Measurements from ENCODE around the gene PPHLN1.

Gene PPHLN1, protein sequence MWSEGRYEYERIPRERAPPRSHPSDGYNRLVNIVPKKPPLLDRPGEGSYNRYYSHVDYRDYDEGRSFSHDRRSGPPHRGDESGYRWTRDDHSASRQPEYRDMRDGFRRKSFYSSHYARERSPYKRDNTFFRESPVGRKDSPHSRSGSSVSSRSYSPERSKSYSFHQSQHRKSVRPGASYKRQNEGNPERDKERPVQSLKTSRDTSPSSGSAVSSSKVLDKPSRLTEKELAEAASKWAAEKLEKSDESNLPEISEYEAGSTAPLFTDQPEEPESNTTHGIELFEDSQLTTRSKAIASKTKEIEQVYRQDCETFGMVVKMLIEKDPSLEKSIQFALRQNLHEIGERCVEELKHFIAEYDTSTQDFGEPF

GRCh38 chr12:42325653-42326474, at the start of gene PPHLN1, which contains the start of gene ZCRB1:
Gene PPHLN1, plus strand, starts transcription at chr12:42326167. Its CDS starts 9,736 bp downstream, at chr12:42335903.
Gene ZCRB1, minus strand, starts transcription at chr12:42326094. Its CDS starts 1,992 bp downstream, at chr12:42324102.
- peak; percentile 72 for DNase-seq (ENCODE audit: low spot score)

DNA sequence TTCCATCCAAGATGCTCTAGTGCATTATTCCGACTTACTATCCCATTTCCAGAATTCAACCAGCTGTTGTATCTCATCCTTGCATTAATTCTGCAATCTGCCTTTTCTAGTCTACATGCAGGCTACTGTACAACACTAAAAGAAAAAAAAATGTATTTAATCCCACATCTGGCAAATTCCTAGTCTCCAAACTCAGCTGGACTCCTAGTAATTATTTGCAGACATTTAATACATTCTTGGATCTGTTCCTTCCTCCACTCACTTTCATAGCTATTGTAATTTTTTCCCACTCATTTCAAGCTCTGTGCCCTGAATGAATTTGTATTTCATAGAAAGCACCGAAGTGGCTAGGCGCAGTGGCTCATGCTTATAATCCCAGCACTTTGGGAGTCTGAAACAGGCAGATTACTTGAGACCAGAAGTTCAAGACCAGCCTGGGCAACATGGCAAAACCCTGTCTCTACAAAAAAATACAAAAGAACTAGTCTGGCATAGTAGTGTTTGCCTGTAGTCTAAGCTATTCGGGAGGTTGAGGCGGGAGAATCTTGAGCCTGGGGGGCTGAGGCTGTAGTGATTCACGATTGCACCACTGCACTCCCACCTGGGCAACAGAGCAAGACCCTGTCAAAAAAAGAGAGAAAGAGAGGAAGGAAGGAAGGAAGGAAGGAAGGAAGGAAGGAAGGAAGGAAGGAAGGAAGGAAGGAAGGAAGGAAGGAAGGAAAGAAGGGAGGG, 48.4 kb upstream of the PPHLN1 start:
- DNase-seq (ENCODE audit: low spot score) = no peak

DNA sequence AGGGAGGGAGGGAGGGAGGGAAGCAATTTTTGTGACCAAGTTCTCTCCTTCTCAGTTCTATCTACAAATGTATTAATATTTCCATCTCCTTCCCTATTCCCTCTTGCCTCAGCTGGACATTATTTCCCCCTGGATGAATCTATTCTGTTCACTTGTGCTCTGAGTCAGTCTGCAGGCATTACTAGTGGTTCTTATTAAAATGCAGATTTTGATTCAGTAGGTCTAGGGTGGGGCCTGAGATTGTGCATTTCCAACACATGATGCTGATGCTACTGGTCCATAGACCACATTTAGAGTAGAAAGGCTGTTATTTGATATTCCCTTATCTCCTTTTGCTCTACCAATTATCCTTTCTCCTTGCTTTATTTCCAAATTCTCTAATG, 47.8 kb upstream of the PPHLN1 start:
- DNase-seq (ENCODE audit: low spot score) = no peak

DNA sequence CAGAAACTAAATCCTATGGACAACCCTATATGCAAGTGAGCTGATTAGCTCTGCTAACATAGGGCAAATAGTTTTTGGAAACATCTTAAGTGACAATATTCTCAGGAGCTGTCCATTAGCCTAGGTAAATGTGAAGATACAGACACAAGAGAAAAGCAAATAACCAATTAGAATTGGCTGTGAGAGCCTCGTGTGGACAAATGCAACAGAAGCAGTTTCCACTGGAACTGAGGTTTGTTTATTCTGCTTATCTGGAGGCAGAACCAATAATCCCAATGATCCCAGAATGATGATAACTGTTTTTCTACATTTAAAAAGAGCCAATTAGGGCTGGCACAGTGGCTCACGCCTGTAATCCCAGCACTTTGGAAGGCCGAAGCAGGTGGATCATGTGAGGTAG, 44.7 kb upstream of the PPHLN1 start:
- DNase-seq (ENCODE audit: low spot score) = no peak

- DNase-seq (ENCODE audit: low spot score) = no peak
Observed at GRCh38 chr12:42281844-42282243, 44.1 kb upstream of the PPHLN1 start.

- no peak for DNase-seq (ENCODE audit: low spot score)
Observed at GRCh38 chr12:42282294-42282693, 43.7 kb upstream of the PPHLN1 start.

GRCh38 chr12:42283739-42284138, 42.2 kb upstream of the PPHLN1 start:
- no peak for DNase-seq (ENCODE audit: low spot score)

DNA sequence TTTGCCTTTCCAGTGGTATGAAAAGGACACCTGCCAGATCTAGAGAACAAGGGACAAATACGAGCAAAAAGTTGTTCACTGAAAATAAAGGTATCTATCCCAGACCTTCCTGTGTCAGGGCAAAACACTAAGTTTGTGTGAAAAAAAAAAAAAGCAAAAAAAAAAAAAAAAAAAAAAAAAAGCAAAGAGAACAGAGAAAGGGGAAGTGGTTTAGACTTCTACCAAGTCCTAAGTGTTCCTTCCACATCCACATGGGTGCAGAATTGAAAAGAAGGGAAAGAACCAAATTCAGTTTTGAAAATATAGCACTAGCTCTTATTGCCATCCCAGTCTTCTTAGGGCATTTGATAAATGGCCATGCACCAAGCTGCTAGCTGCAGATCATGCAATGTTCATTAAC, 41.8 kb upstream of the PPHLN1 start:
- no peak for DNase-seq (ENCODE audit: low spot score)

DNA sequence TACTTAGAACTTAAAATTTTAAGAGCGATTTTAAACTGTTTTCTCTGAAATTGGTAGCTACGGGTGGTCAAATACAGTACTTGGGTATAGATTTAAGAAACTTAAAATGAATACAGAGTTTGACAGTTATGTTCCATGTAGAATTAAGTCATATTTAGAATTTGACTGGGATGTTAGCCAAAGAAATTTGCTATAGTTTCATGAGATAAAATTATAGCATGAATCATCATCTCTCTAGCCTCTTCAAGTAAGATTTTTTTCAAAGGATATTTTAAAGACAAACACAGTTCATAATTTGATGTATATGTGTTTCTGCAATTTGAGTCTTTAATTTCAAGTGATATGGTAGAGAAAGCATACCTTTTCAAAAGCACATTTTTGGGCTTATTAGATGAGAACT, 41.1 kb upstream of the PPHLN1 start:
- DNase-seq (ENCODE audit: low spot score) = peak; percentile 31

- no peak for DNase-seq (ENCODE audit: low spot score)
Observed at GRCh38 chr12:42285431-42285830, 40.5 kb upstream of the PPHLN1 start.

DNA sequence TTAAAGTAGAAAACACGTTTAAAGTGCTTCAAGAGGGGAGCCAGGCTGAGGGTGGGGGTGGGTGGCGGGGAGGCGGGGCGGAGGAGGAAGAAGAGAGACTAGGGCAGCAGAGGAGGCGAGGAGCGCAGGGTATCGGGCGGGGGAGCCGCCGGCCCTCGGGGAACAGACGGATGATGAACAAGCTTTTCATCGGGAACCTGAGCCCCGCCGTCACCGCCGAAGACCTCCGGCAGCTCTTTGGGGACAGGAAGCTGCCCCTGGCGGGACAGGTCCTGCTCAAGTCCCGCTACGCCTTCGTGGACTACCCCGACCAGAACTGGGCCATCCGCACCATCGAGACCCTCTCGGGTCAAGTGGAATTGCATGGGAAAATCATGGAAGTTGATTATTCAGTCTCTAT, 39.2 kb upstream of the PPHLN1 start:
- DNase-seq (ENCODE audit: low spot score) = no peak

DNA sequence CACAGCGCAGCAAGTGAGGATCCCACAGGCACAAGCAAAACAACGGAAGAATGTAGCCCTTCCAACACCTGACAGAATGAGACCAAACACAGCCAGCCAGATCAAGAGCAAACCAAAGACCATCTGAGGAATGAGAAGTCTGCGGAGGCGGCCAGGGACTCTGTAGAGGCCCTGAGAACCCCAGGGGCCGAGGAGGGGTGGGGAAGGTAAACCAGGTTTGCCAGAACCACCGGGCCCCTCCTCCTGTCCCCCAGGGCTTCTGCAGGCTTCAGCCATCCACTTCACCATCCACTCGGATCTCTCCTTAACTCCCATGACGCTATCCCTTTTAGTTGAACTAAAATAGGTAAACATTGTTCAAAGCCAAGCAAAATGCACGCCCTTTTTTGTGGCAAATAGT, 37.4 kb upstream of the PPHLN1 start:
- no peak for DNase-seq (ENCODE audit: low spot score)

DNA sequence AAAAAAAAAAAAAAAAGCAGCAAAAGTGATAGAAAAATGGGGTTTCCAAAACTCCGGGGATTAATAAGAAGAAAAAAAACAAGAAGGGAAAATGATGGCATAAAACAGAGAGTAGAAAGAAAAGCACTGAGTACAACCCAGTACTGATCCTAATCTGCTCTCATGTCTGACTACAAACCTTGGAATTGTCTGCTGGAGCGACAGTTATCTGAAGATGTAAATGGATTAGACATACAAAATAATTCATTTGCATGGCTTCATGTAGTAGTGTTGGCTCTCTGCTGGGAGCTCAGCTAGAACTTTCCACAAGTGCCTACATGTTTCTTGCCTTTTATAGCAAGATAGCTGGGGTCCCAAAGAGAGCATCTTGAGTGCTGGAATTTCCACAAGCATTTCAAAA, 34.3 kb upstream of the PPHLN1 start:
- no peak for DNase-seq (ENCODE audit: low spot score)

- no peak for DNase-seq (ENCODE audit: low spot score)
Observed at GRCh38 chr12:42296503-42297109, 29.4 kb upstream of the PPHLN1 start.

DNA sequence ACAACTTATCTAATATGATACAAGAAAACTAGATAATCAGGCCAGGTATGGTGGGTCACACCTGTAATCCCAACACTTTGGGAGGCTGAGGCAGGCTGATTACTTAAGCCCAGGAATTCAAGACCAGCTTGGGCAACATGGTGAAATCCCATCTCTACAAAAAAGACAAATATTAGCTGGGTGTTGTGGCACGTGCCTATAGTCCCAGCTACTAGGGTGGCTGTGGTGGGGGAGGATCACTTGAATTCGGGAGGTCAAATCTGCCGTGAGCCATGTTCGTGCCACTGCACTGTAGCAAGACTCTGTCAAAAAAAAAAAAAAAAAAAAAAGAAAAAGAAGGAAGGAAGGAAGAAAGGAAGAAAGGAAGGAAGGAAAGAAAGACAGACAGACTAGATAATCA, 27.1 kb upstream of the PPHLN1 start:
- DNase-seq (ENCODE audit: low spot score) = no peak

DNA sequence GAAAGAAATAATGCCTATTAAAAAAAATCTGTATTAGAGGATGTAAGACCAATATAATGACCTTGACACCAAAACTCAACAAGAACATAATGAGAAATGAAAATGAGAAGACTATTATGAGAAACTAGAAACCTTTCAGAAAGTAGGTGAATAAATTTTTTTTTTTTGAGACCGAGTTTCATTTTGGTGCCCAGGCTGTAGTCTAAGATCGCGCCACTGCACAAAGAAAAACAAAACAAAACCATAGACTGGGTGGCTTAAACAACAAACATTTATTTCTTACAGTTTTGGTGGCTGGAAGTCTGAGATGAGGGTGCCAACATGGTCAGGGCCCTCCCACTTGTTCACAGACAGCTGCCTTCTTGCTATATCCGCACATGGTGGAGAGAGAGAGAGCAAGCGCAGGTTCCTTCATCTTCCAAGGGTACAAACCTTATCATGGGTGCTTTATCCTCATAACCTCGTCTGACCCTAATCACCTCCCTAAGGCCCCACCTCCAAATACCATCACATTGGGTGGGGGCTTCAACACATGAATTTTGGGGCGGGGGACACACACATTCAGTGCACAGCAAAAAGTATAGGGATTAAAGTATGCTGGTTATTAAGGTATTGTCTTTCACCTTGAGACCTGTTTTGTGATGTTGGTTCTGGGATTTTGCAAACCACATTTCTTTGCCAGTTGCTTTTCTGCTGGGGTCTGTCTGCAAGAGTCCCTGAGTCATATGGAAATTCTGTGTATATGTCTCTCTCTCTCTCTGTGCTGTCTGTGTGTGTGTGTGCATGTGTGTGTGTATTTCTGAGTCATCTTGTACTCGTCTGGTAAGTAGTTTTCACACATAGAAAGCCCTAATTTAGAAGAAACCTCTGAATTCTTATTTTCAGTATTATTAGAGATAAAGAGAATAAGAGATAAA, 26.3 kb upstream of the PPHLN1 start:
- DNase-seq (ENCODE audit: low spot score) = no peak

- no peak for DNase-seq (ENCODE audit: low spot score)
Observed at GRCh38 chr12:42306297-42306696, 19.7 kb upstream of the PPHLN1 start.

GRCh38 chr12:42308390-42308789, 17.6 kb upstream of the PPHLN1 start:
- DNase-seq (ENCODE audit: low spot score) = no peak

GRCh38 chr12:42309996-42310395, 16.0 kb upstream of the PPHLN1 start:
- DNase-seq (ENCODE audit: low spot score) = no peak

GRCh38 chr12:42315108-42315507, 10.9 kb upstream of the PPHLN1 start:
- no peak for DNase-seq (ENCODE audit: low spot score)

- no peak for DNase-seq (ENCODE audit: low spot score)
Observed at GRCh38 chr12:42320796-42321195, 5.2 kb upstream of the PPHLN1 start.
